Natural killer cell treated with Interleukin-12 subunit alpha and Interleukin-12 subunit beta and Interleukin-15 and Interleukin-18, amount 100 ng/mL, for 72 hours (primary cell): ENCODE results near the gene DNAJC11. TPM values are rescaled to one million over a fixed set of nuclear protein-coding genes. Genes with fewer than 3 reads are reported as not detected.
"Not testable (repeated sequence)": the region's sequence is repeated elsewhere in the genome, so short reads cannot be mapped to it uniquely, and the experiment has no call there.

Experiments
- ATAC-seq, 2 donors: fragments of 150-1000 bp; cut with Tn5 transposase in 1 of 2; sonication (Bioruptor Pico), chemical (Tn5 transposase) in 1 of 2; 2 replicates each; pipeline ENCODE4 v1.10.0; 2021
- DNase-seq: peaks from one replicate; pipeline ENCODE4 v3.0.0; 2022; ENCODE audit warnings: low spot score
- H3K27ac Mint-ChIP-seq, 2 donors: 1 replicate in 1 of 2; 2 replicates in 1 of 2; pipeline ENCODE4 v1.8.0; 2022; ENCODE audit warnings: mixed read lengths in 2 of 2, mild to moderate bottlenecking in 1 of 2, moderate library complexity in 1 of 2
- H3K27me3 Mint-ChIP-seq, 2 donors: 1 replicate in 1 of 2; 2 replicates in 1 of 2; pipeline ENCODE4 v1.8.0; 2022; ENCODE audit warnings: mixed read lengths in 2 of 2
- H3K36me3 Mint-ChIP-seq: one replicate; pipeline ENCODE4 v1.8.0; 2022; ENCODE audit warnings: mixed read lengths
- H3K4me1 Mint-ChIP-seq, 2 donors: 1 replicate in 1 of 2; 2 replicates in 1 of 2; pipeline ENCODE4 v1.8.0; 2022; ENCODE audit warnings: low read depth in 2 of 2, mixed read lengths in 2 of 2, mild to moderate bottlenecking in 1 of 2
- H3K4me3 Mint-ChIP-seq: one replicate; pipeline ENCODE4 v1.8.0; 2022; ENCODE audit warnings: mixed read lengths
- H3K9me3 Mint-ChIP-seq: 2 replicates; pipeline ENCODE4 v1.8.0; 2022; ENCODE audit warnings: mixed read lengths
- total RNA-seq, 2 donors: library from RNA; stranded (reverse); gene quantifications; one replicate each; pipeline ENCODE4 v1.2.3, GENCODE V29; 2022

DNAJC11 gene
- total RNA-seq: 10 to 100 TPM; 60.7 to 96.8 TPM

GRCh38 chr1:6701437-6702153, at the start of gene DNAJC11:
DNAJC11 (minus strand) TSS chr1:6701816; CDS start chr1:6701800, 16 bp downstream.
- Mint-ChIP-seq H3K36me3 (no peaks in the 10 kb centered on the region), H3K4me1 (peaks cover 23 to 32% of the 10 kb centered on the region in 2 donors), H3K9me3 (no peaks in the 10 kb centered on the region), H3K27ac (peak within 1 kb of the TSS; percentile 77 to 79), H3K4me3 (peak within 1 kb of the TSS; percentile 92), H3K27me3 (no peaks in the 10 kb centered on the region)
- ATAC-seq: peak; percentile 97 to 99
- DNase-seq: peak; percentile 93

GRCh38 chr1:6750490-6750889, 48.9 kb upstream of the DNAJC11 start:
- ATAC-seq: no peak
- Mint-ChIP-seq H3K36me3 (no peaks in the 10 kb centered on the region), H3K27ac (no peak overlapping the region), H3K27me3 (peaks cover 28 to 57% of the 10 kb centered on the region in 2 donors), H3K4me1 (no peaks in the 10 kb centered on the region), H3K9me3 (no peaks in the 10 kb centered on the region), H3K4me3 (no peak overlapping the region)
- no peak for DNase-seq

DNA sequence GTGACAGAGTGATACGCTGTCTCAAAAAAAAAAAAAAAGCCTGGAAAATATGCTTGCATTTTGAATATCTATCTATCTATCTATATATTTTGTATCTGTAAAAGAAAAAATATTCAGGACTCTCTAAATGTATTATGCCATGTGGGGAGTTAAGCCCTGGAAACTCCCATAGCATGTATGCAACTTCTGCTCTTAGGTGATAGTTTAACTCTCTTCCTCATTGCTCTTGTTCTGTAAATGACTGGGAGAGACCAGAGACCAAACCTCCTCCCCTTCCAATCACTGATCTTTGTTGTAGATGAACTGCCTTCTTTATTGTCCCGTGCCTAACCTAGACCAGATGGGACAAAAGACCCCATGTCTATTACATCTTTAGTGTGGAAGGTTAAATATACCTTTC, 46.1 kb upstream of the DNAJC11 start:
- DNase-seq (no peak), ATAC-seq (no peak)
- H3K9me3 Mint-ChIP-seq: no peaks in the 10 kb centered on the region
- no peak overlapping the region for H3K4me3 Mint-ChIP-seq
- H3K27ac Mint-ChIP-seq: no peak overlapping the region
- peaks cover 19 to 38% of the 10 kb centered on the region in 2 donors for H3K27me3 Mint-ChIP-seq
- peaks cover 9 to 12% of the 10 kb centered on the region in 2 donors for H3K4me1 Mint-ChIP-seq
- no peaks in the 10 kb centered on the region for H3K36me3 Mint-ChIP-seq

GRCh38 chr1:6745073-6745472, 43.5 kb upstream of the DNAJC11 start:
- Mint-ChIP-seq H3K27me3 (peaks cover 17 to 31% of the 10 kb centered on the region in 2 donors), H3K36me3 (no peaks in the 10 kb centered on the region), H3K4me1 (peaks cover 9 to 12% of the 10 kb centered on the region in 2 donors), H3K9me3 (no peaks in the 10 kb centered on the region), H3K4me3 (no peak overlapping the region), H3K27ac (no peak overlapping the region)
- no peak for DNase-seq
- ATAC-seq: peak in 1 of 2 donors; percentile 68

DNA sequence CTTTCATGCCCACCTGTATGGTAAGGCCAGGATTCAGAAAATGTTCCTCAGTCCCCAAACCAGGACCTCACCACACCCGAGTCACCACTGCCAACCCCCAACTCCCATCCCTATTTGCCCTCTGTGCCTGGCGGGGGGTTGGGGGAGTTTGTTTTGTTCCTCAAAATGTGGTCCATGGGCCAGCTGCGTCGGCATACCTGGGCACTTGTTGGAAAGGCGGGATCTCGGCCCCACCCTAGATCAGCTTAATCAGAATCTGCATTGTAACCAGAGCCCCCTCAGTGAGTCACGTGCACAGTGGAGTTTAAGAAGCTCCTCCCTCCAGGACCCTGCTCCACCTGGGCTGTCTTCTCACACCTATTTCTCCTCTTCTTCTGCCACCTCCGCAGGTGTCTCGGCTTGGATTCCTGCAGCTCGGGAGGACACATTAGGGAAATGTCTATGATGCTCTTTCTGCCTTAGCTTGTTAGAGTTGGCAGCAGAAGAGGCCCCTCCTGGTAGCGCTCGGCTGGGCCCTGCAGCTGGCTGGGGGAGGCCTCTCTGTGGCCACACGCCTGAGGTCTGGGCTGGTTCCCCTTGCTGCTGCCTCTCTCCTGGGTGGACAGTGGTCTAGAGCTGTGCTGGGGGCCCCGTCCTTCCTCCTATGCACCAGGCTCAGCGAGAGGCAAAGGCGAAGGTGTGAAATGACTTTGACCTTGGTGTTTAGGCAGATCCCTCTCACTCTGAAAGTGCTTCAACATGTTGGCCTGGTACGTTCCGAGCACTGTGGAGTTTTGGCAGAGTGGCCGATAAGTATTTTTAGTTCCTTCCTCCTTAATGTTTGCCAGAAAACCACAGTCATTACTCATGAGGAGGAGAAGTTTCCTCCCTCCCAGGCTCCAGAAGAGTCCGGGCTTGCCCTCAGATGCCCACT, 41.8 kb upstream of the DNAJC11 start:
- DNase-seq (no peak), ATAC-seq (peak; percentile 59 to 73)
- peak overlapping the region; percentile 13 for H3K4me3 Mint-ChIP-seq
- H3K36me3 Mint-ChIP-seq: no peaks in the 10 kb centered on the region
- H3K27me3 Mint-ChIP-seq: peaks cover 7 to 18% of the 10 kb centered on the region in 2 donors
- no peaks in the 10 kb centered on the region for H3K9me3 Mint-ChIP-seq
- peaks cover 9 to 12% of the 10 kb centered on the region in 2 donors for H3K4me1 Mint-ChIP-seq
- peak overlapping the region in 1 of 2 donors; percentile 13 for H3K27ac Mint-ChIP-seq

DNA sequence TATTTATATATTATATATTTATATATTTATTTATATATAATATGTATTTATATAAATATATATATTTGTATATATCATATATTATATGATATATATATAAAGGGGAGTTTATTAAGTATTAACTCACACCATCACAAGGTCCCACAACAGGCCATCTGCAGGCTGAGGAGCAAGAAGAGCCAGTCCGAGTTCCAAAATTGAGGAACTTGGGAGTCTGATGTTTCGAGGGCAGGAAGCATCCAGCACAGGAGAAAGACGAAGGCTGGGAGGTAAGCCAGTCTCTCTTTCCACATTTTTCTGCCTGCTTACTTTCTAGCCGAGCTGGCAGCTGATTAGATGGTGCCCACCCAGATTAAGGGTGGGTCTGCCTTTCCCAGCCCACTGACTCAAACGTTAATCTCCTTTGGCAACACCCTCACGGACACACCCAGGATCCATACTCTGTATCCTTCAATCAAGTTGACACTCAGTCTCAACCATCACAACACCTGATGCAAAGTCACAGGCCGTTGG, 41.1 kb upstream of the DNAJC11 start:
- DNase-seq, H3K4me3 Mint-ChIP-seq, H3K9me3 Mint-ChIP-seq, H3K36me3 Mint-ChIP-seq, ATAC-seq: not testable (repeated sequence)
- Mint-ChIP-seq H3K4me1 (peaks cover 9 to 12% of the 10 kb centered on the region in 2 donors), H3K27me3 (peaks cover 4 to 11% of the 10 kb centered on the region in 2 donors), H3K27ac (peak overlapping the region in 1 of 2 donors; percentile 13)

DNA sequence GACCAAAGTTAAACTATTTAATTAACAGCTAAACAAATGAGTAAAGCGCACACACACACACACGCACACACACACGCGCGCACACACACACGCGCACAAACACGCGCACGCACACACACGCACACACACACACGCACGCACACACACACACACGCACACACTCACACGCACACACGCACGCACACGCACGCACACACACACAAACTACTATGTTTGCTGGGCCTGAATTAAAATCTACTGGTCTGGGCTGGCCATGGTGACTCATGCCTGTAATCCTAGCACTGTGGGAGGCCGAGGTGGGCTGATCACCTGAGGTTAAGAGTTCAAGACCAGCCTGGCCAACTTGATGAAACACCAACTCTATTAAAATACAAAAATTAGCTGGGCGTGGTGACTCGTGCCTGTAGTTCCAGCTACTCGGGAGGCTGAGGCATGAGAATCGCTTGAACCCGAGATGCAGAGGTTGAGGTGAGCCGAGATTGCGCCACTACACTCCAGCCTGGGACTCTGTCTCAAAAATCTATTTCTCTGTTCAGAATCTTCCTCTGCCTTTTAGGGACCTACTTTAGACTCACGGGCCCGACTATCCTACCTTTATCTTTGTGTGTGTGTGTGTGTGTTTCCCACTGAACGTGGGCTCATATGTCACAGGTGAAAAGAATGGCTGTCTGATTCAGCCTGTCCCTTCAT, 37.5 kb upstream of the DNAJC11 start:
- no peak for ATAC-seq
- no peaks in the 10 kb centered on the region for H3K9me3 Mint-ChIP-seq
- no peak for DNase-seq
- H3K4me1 Mint-ChIP-seq: peaks cover 9 to 12% of the 10 kb centered on the region in 2 donors
- no peaks in the 10 kb centered on the region for H3K36me3 Mint-ChIP-seq
- no peak overlapping the region for H3K27ac Mint-ChIP-seq
- peaks cover 0 to 3% of the 10 kb centered on the region in 2 donors for H3K27me3 Mint-ChIP-seq
- H3K4me3 Mint-ChIP-seq: no peak overlapping the region

DNA sequence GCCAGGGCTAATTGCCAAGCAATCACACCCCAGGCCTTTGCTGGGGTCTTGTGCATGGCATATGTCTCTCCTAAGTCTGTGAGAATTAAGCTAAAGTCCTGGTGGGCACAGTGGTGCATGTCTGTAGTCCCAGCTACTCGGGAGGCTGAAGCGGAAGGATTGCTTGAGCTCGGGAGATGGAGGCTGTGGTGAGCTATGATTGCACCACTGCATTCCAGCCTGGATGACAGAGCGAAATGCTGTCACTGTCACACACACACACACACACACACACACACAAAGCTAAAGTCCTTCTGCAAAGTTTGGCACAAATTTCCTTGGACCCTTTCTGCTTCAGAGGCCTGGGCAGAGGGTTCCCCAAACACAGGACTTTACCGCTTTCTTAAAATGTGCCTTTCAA, 31.3 kb upstream of the DNAJC11 start:
- DNase-seq (no peak), ATAC-seq (no peak)
- Mint-ChIP-seq H3K27ac (no peak overlapping the region), H3K27me3 (peaks cover 6 to 12% of the 10 kb centered on the region in 2 donors), H3K9me3 (no peaks in the 10 kb centered on the region), H3K4me3 (no peak overlapping the region), H3K36me3 (no peaks in the 10 kb centered on the region), H3K4me1 (no peaks in the 10 kb centered on the region)

- ATAC-seq: no peak
- H3K27ac Mint-ChIP-seq: no peak overlapping the region
- H3K4me3 Mint-ChIP-seq: no peak overlapping the region
- H3K4me1 Mint-ChIP-seq: peaks cover 0 to 4% of the 10 kb centered on the region in 2 donors
- no peaks in the 10 kb centered on the region for H3K36me3 Mint-ChIP-seq
- no peak for DNase-seq
- H3K9me3 Mint-ChIP-seq: no peaks in the 10 kb centered on the region
- peaks cover 10 to 12% of the 10 kb centered on the region in 2 donors for H3K27me3 Mint-ChIP-seq
Observed at GRCh38 chr1:6731905-6732304, 30.3 kb upstream of the DNAJC11 start.

- H3K4me1 Mint-ChIP-seq: peaks cover 0 to 4% of the 10 kb centered on the region in 2 donors
- peaks cover 12 to 14% of the 10 kb centered on the region in 2 donors for H3K27me3 Mint-ChIP-seq
- H3K9me3 Mint-ChIP-seq: no peaks in the 10 kb centered on the region
- no peak for ATAC-seq
- no peak overlapping the region for H3K27ac Mint-ChIP-seq
- H3K36me3 Mint-ChIP-seq: no peaks in the 10 kb centered on the region
- no peak for DNase-seq
- H3K4me3 Mint-ChIP-seq: no peak overlapping the region
Observed at GRCh38 chr1:6730880-6731279, 29.3 kb upstream of the DNAJC11 start.

DNA sequence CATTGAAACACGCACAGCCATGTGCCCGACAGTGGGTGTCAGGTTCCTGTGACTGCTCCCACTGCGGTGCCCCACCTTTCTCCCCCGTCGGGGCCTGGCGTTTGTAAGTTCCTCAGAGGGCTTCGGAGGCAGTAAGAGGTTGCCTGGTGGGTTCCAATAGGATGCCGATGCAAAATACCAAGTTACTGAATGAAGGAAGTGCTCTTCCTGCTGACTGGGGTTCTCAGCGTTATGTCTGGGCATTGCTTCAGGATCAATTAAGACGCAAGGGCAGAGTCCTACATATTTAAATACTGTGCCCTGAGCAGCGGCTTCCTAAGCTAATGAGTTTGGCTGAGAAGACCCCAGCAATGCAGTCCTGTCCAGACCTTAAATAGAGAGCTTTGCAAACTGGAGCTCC, 28.9 kb upstream of the DNAJC11 start:
- H3K9me3 Mint-ChIP-seq: no peaks in the 10 kb centered on the region
- H3K4me1 Mint-ChIP-seq: peaks cover 0 to 4% of the 10 kb centered on the region in 2 donors
- no peaks in the 10 kb centered on the region for H3K36me3 Mint-ChIP-seq
- H3K4me3 Mint-ChIP-seq: no peak overlapping the region
- DNase-seq (no peak), ATAC-seq (no peak)
- peaks cover 12 to 14% of the 10 kb centered on the region in 2 donors for H3K27me3 Mint-ChIP-seq
- H3K27ac Mint-ChIP-seq: no peak overlapping the region

GRCh38 chr1:6727535-6727934, 25.9 kb upstream of the DNAJC11 start:
- H3K4me1 Mint-ChIP-seq: peaks cover 0 to 4% of the 10 kb centered on the region in 2 donors
- no peaks in the 10 kb centered on the region for H3K36me3 Mint-ChIP-seq
- peaks cover 12 to 13% of the 10 kb centered on the region in 2 donors for H3K27me3 Mint-ChIP-seq
- no peak overlapping the region for H3K4me3 Mint-ChIP-seq
- H3K9me3 Mint-ChIP-seq: no peaks in the 10 kb centered on the region
- ATAC-seq: peak in 1 of 2 donors; percentile 57
- DNase-seq: peak; percentile 71
- no peak overlapping the region for H3K27ac Mint-ChIP-seq

GRCh38 chr1:6726253-6726652, 24.6 kb upstream of the DNAJC11 start:
- Mint-ChIP-seq H3K36me3 (no peaks in the 10 kb centered on the region), H3K4me1 (peaks cover 0 to 4% of the 10 kb centered on the region in 2 donors), H3K27me3 (peaks cover 12 to 13% of the 10 kb centered on the region in 2 donors), H3K9me3 (no peaks in the 10 kb centered on the region), H3K4me3 (no peak overlapping the region), H3K27ac (no peak overlapping the region)
- ATAC-seq (no peak), DNase-seq (no peak)
